Uterine smooth muscle cell (primary cell): ENCODE data around the gene HES6. TPM values are rescaled to one million over a fixed set of nuclear protein-coding genes. Genes with fewer than 3 reads are reported as not detected.

Source experiments
- total RNA-seq: library from RNA; depleted of rRNA; stranded (reverse); fragments of >200 nt; gene quantifications from 2 replicates; pipeline ENCODE4 v1.2.3, GENCODE V29; 2014

The HES6 gene, protein sequence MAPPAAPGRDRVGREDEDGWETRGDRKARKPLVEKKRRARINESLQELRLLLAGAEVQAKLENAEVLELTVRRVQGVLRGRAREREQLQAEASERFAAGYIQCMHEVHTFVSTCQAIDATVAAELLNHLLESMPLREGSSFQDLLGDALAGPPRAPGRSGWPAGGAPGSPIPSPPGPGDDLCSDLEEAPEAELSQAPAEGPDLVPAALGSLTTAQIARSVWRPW
- 2.1 and 5.5 TPM in 2 replicates for total RNA-seq

GRCh38 chr2:238239863-238240756 is at the start of gene HES6:
HES6 (minus strand) TSS chr2:238240038; CDS start chr2:238239905, 133 bp downstream.

DNA sequence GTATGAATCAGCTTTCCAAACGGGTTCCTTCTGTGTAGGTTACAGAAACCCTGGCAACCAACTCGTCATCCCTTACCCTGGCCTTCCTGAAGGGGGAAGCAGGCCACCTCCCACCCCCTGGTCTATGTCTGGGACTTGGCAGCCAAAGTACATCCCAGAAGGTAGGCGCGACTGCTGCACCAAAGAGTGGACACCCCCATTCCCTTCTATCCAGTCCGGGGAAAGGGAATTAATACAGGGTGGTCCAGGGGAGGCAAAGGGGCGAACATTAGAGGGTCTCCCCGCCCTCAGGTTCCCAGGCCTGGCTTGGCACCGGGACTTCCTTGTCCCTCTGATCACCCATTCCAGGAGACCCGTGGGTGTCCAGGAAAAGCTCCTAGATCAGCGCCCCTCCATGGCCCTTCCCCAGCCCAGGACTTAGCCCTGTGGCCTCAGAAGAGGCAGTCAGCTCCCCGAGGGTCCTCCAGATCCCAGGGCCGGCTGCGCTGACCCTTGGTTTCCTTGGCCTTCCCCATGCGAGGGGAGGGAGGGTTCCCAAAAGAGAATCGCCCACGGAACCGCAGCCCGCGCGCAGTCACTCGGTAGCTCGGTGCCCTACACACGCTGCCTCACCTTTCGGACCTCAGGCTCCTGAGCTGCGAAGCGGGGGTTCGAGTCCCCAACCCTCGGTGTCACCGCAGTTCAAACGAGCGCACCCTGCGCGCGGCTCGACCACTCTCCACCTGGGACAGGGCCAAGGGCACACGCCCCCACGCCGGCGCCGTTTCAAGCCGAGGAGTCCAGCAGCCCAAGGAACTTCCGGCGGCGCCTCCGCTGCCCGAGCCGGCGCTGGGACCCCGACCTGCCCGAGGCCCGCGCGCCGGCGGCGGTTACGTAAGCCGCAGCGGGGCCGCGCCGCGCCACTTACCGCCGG is 48.2 kb upstream of the HES6 start, which contains the start of gene PER2:
Gene PER2 (minus strand): TSS at position 874 of the 913 bp plus-strand sequence. CDS start 10,674 bp downstream, outside the sequence.

DNA sequence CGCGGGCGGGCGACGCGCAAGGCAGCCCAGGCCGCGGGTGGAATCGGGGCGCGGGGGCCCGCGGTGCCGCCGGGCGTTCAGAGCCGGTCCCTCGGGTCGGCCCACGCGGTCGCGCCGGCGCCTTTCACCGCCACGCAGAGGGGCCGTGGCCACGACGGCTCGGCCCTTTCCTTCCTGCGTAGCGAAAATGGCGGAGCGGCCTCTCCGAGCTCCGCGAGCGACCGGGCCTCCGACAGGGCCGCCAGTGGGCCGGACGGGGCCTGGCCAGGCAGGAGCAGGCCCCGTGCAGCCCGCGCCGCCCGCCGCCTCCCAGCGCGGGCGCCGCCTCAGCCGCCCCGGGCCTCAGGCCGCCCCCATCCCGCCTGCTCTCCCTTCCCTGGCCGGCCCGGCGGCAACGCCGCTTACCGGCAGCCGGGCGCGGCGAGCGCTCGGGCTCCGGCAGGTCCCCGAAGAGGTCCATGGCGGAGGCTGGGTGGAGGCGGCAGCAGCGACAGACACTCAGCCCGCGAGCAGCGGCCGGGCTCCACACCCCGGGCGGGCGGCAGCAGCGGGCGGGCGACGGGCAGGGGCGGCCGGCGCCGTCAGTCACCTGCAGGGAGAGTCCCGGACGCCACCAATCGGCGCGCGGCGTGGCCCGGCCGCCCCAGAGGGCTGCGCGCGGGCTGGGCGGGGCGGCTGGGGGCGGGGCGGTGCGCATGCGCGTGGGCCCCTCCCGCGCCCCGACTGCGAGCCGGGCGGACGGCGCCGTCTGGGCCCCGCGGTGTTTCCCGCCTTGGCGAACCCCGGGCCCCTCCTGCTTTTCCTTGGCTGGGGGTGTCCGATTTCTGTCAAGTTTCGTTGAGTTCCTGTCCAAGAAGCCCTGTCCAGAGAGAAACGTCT is 36.5 kb downstream of the HES6 start, which contains the start of gene ILKAP:
Gene ILKAP (minus strand): TSS at position 602 of the 879 bp plus-strand sequence. CDS start 142 bp downstream, at position 460.

Other genes with a start within 250 kb of the HES6 start
- 15.9 and 17.8 TPM in 2 replicates for gene SCLY, start 179.0 kb downstream of the HES6 start, total RNA-seq
- 4.5 and 9.2 TPM in 2 replicates for gene ESPNL, start 139.7 kb downstream of the HES6 start, total RNA-seq
- 0.62 TPM in 1 of 2 replicates, not detected in the other for gene KLHL30, start 101.4 kb downstream of the HES6 start, total RNA-seq
- gene ERFE, start 81.1 kb downstream of the HES6 start, total RNA-seq = 2.1 and 3.1 TPM in 2 replicates
- 22.8 and 26.9 TPM in 2 replicates for gene ILKAP, start 36.3 kb downstream of the HES6 start, total RNA-seq
- 7.2 and 7.4 TPM in 2 replicates for gene PER2, start 48.6 kb upstream of the HES6 start, total RNA-seq
- 10.0 and 10.8 TPM in 2 replicates for gene TRAF3IP1, start 80.5 kb upstream of the HES6 start, total RNA-seq
- 35.6 and 47.7 TPM in 2 replicates for gene ASB1, start 186.9 kb upstream of the HES6 start, total RNA-seq